Renal cortex interstitium (tissue), 11 donors: ENCODE results near the gene SERINC2. TPM values are rescaled to one million over a fixed set of nuclear protein-coding genes. Genes with fewer than 3 reads are reported as not detected.
"Not testable (repeated sequence)": the region's sequence is repeated elsewhere in the genome, so short reads cannot be mapped to it uniquely, and the experiment has no call there.

Source experiments
- DNase-seq, 11 donors: peaks; one replicate each; pipeline ENCODE4 v3.0.0-alpha.2; 2013; ENCODE audit warnings: low read depth in 9 of 11, low spot score in 4 of 11; ENCODE audit errors: extremely low read depth in 1 of 11
- polyA plus RNA-seq, 3 donors: library from polyadenylated mRNA; unstranded; fragments of 120-200 nt; gene quantifications; one replicate each; pipeline ENCODE4 v1.2.1, GENCODE V29; 2013; ENCODE audit not compliant: insufficient read length in 3 of 3

Gene SERINC2
- polyA plus RNA-seq, 3 donors, result 34.8 to 52.4 (median 51.1) TPM

GRCh38 chr1:31425301-31426081, 12.5 kb downstream of the SERINC2 start:
- DNase-seq, result no peak

- DNase-seq, result no peak
These were observed 13.4 kb downstream of the SERINC2 start for GRCh38 chr1:31426249-31426922.

GRCh38 chr1:31427322-31427721, 14.3 kb downstream of the SERINC2 start:
- DNase-seq, result no peak

- no peak for DNase-seq
These were observed 15.6 kb downstream of the SERINC2 start for GRCh38 chr1:31428436-31429221.

GRCh38 chr1:31429583-31429982, 16.6 kb downstream of the SERINC2 start:
- DNase-seq, result no peak

- not testable (repeated sequence) for DNase-seq
These were observed 18.6 kb downstream of the SERINC2 start for GRCh38 chr1:31431351-31432257.

GRCh38 chr1:31432592-31433395, 19.8 kb downstream of the SERINC2 start:
- DNase-seq, result no peak

GRCh38 chr1:31433396-31433930, 20.4 kb downstream of the SERINC2 start:
- no peak for DNase-seq

GRCh38 chr1:31434101-31434871, 21.3 kb downstream of the SERINC2 start:
- no peak for DNase-seq

- no peak for DNase-seq
These were observed 22.0 kb downstream of the SERINC2 start for GRCh38 chr1:31434979-31435378.

GRCh38 chr1:31435471-31436409, 22.7 kb downstream of the SERINC2 start:
- DNase-seq, result no peak

- no peak for DNase-seq
These were observed 23.8 kb downstream of the SERINC2 start for GRCh38 chr1:31436596-31437432.

- no peak for DNase-seq
These were observed 24.5 kb downstream of the SERINC2 start for GRCh38 chr1:31437433-31438037.

- no peak for DNase-seq
These were observed 26.3 kb downstream of the SERINC2 start for GRCh38 chr1:31439276-31439675.

- DNase-seq, result no peak
These were observed 28.1 kb downstream of the SERINC2 start for GRCh38 chr1:31441073-31441472.
